IMR-90 (cell line): ENCODE results near the gene CARMIL1. TPM values are rescaled to one million over a fixed set of nuclear protein-coding genes. Genes with fewer than 3 reads are reported as not detected.

Source experiments
- ATAC-seq: fragments of 200-7000 bp; cut with Tn5 transposase; 2 replicates; pipeline ENCODE4 v1.9.1; 2020; ENCODE audit warnings: low read depth, mild to moderate bottlenecking, moderate library complexity
- BruUV-seq: library from RNA; stranded (reverse); fragments of 400-500 nt; replicated peaks from 2 replicates; lab custom pipeline; 2021; lab: Mats Ljungman, UMichigan
- CTCF ChIA-PET: fragments of 300-600 bp; formaldehyde crosslinking; extraction: SDS; loops from one replicate; lab custom pipeline; 2021; ENCODE audit warnings: antibody characterized with exemption; lab: Yijun Ruan, JAX
- POLR2A ChIA-PET: fragments of 300-600 bp; sonication (Branson Sonifier 250); formaldehyde crosslinking; loops from one replicate; lab custom pipeline; 2022; ENCODE audit warnings: antibody characterized with exemption; ENCODE audit not compliant: unreplicated experiment; lab: Charles Lee
- DNase-seq: peaks from one replicate; pipeline ENCODE4 v3.0.0; 2013
- H2AFZ ChIP-seq: replicated peaks from 2 replicates; pipeline ENCODE3; 2013; ENCODE audit warnings: low read length, mild to moderate bottlenecking; ENCODE audit not compliant: poor library complexity
- H2AK5ac ChIP-seq: 2 replicates; pipeline ENCODE4 v1.6.1; 2013; ENCODE audit warnings: low read depth, low read length, inconsistent platforms
- H2AK9ac ChIP-seq: replicated peaks from 2 replicates; pipeline ENCODE3; 2013; ENCODE audit warnings: mild to moderate bottlenecking, low read depth, low read length, moderate library complexity; ENCODE audit not compliant: poor library complexity
- H2BK120ac ChIP-seq: 2 replicates; pipeline ENCODE4 v1.6.1; 2013; ENCODE audit warnings: low read depth, low read length, inconsistent platforms
- H2BK15ac ChIP-seq: 3 replicates; pipeline ENCODE4 v1.6.1; 2013; ENCODE audit warnings: low read depth, low read length, inconsistent platforms
- H2BK20ac ChIP-seq: 2 replicates; pipeline ENCODE4 v1.6.1; 2013; ENCODE audit warnings: low read depth, mild to moderate bottlenecking, inconsistent platforms, low read length, moderate library complexity
- H2BK5ac ChIP-seq: 2 replicates; pipeline ENCODE4 v1.6.1; 2013; ENCODE audit warnings: mild to moderate bottlenecking, low read depth, low read length, inconsistent platforms; ENCODE audit not compliant: poor library complexity, severe bottlenecking
- H3K14ac ChIP-seq: replicated peaks from 2 replicates; pipeline ENCODE4 v1.6.1; 2013; ENCODE audit warnings: low read depth, low read length, inconsistent platforms
- H3K18ac ChIP-seq: 2 replicates; pipeline ENCODE4 v1.6.1; 2013; ENCODE audit warnings: low read depth, low read length, control low read depth
- H3K23ac ChIP-seq: 2 replicates; pipeline ENCODE4 v1.6.1; 2013; ENCODE audit warnings: low read depth, low read length, inconsistent platforms
- H3K27ac ChIP-seq: 2 replicates; pipeline ENCODE4 v1.5.1; 2013; ENCODE audit warnings: mild to moderate bottlenecking, control low read depth, low read length; ENCODE audit not compliant: insufficient read depth
- H3K27me3 ChIP-seq: 2 replicates; pipeline ENCODE4 v1.6.1; 2013; ENCODE audit warnings: low read length; ENCODE audit not compliant: control insufficient read depth, insufficient read depth
- H3K36me3 ChIP-seq: 2 replicates; pipeline ENCODE4 v1.6.1; 2013; ENCODE audit warnings: low read length, mixed read lengths; ENCODE audit not compliant: control insufficient read depth, insufficient read depth
- H3K4ac ChIP-seq: 2 replicates; pipeline ENCODE4 v1.6.1; 2013; ENCODE audit warnings: low read depth, low read length, inconsistent platforms
- H3K4me1 ChIP-seq: 2 replicates; pipeline ENCODE4 v1.6.1; 2013; ENCODE audit warnings: low read length, mixed read lengths; ENCODE audit not compliant: control insufficient read depth, insufficient read depth
- H3K4me2 ChIP-seq: 2 replicates; pipeline ENCODE4 v1.6.1; 2013; ENCODE audit warnings: low read depth, mild to moderate bottlenecking, control low read depth, low read length, moderate library complexity
- H3K4me3 ChIP-seq: 2 replicates; pipeline ENCODE4 v1.5.1; 2013; ENCODE audit warnings: low read depth, mild to moderate bottlenecking, control low read depth, low read length, moderate library complexity; ENCODE audit not compliant: insufficient read depth
- H3K56ac ChIP-seq: 2 replicates; pipeline ENCODE4 v1.6.1; 2013; ENCODE audit warnings: low read length, inconsistent platforms; ENCODE audit not compliant: insufficient read depth; ENCODE audit errors: extremely low read depth
- H3K79me1 ChIP-seq, 2 experiments: 2 replicates each; pipeline ENCODE4 v1.6.1; 2013; ENCODE audit warnings: low read length in 2 of 2, inconsistent platforms in 1 of 2, low read depth in 1 of 2
- H3K9ac ChIP-seq: 2 replicates; pipeline ENCODE4 v1.6.1; 2013; ENCODE audit warnings: low read depth, low read length, control low read depth
- H3K9me1 ChIP-seq: 2 replicates; pipeline ENCODE4 v1.6.1; 2013; ENCODE audit warnings: low read length, inconsistent platforms; ENCODE audit not compliant: insufficient read depth
- H3K9me3 ChIP-seq: 2 replicates; pipeline ENCODE4 v1.6.1; 2013; ENCODE audit warnings: low read length; ENCODE audit not compliant: control insufficient read depth, insufficient read depth
- H4K20me1 ChIP-seq: 2 replicates; pipeline ENCODE4 v1.6.1; 2013; ENCODE audit warnings: low read length, inconsistent platforms; ENCODE audit not compliant: insufficient read depth
- H4K5ac ChIP-seq: 2 replicates; pipeline ENCODE4 v1.6.1; 2013; ENCODE audit warnings: mild to moderate bottlenecking, low read depth, low read length, control low read depth
- H4K8ac ChIP-seq, 2 experiments: 2 replicates each; pipeline ENCODE4 v1.6.1; 2013; ENCODE audit warnings: low read depth in 2 of 2, low read length in 2 of 2, control low read depth in 1 of 2, inconsistent platforms in 1 of 2
- H4K91ac ChIP-seq: 2 replicates; pipeline ENCODE4 v1.6.1; 2013; ENCODE audit warnings: low read depth, low read length, inconsistent platforms; ENCODE audit not compliant: insufficient read depth
- BHLHE40 ChIP-seq: fragments of 150-350 bp; IDR thresholded peaks from 2 replicates; pipeline ENCODE4 v1.6.1; 2016; ENCODE audit warnings: mild to moderate bottlenecking, low read depth, low read length
- POLR2A ChIP-seq: IDR thresholded peaks from 2 replicates; pipeline ENCODE4 v1.6.1; 2012; ENCODE audit warnings: mild to moderate bottlenecking, low read depth, low read length
- RFX5 ChIP-seq: IDR thresholded peaks from 2 replicates; pipeline ENCODE4 v1.8.0; 2012; ENCODE audit warnings: low read depth, mild to moderate bottlenecking, low read length, moderate library complexity
- WGBS, 2 experiments: methylation state at CpG; one replicate each; pipeline versions ENCODE4 v1.1.5 to v1.1.7; 2013; ENCODE audit warnings: missing lambda C conversion rate in 2 of 2; ENCODE audit not compliant: insufficient read length in 1 of 2; ENCODE audit errors: extremely low coverage in 2 of 2; 5-methylcytosine and 5-hydroxymethylcytosine counted together
- dilution Hi-C: fragments of 300-500 bp; cut with HindIII; formaldehyde crosslinking; loops from one replicate; pipeline ENCODE4 v1.14.3; 2018; ENCODE audit warnings: low sequenced_read_pairs; ENCODE audit not compliant: unreplicated experiment
- in situ Hi-C: fragments of 300-500 bp; cut with MboI; formaldehyde crosslinking; loops from 3 replicates; pipeline ENCODE4 v1.14.3; 2019; ENCODE audit warnings: low sequenced_read_pairs, inconsistent platforms, mixed read lengths
- intact Hi-C: fragments of 100-400 bp; cut with micrococcal nuclease; formaldehyde crosslinking; loops from 2 replicates; pipeline ENCODE4 v1.10.0; 2022
- polyA plus RNA-seq, 3 experiments: library from polyadenylated mRNA; depleted of rRNA; stranded (reverse); fragments of >200 nt; gene quantifications; 2 replicates each; pipeline ENCODE4 v1.2.3, GENCODE V29; 2012; ENCODE audit warnings: low replicate concordance in 1 of 3
- total RNA-seq: library from RNA; depleted of rRNA; stranded (reverse); fragments of >200 nt; gene quantifications from 2 replicates; pipeline ENCODE4 v1.2.3, GENCODE V29; 2012
- TF ChIP-seq, protein P1 (sequence below): fragments of 150-350 bp; IDR thresholded peaks from 2 replicates; pipeline ENCODE4 v1.6.1; 2016; ENCODE audit warnings: low read depth, mild to moderate bottlenecking, low read length, moderate library complexity, borderline replicate concordance

CARMIL1 gene
- total and polyA plus RNA-seq, 2 of the 4 experiments (the other 2 are of a cell fraction): 1.3 to 2.9 TPM

DNA sequence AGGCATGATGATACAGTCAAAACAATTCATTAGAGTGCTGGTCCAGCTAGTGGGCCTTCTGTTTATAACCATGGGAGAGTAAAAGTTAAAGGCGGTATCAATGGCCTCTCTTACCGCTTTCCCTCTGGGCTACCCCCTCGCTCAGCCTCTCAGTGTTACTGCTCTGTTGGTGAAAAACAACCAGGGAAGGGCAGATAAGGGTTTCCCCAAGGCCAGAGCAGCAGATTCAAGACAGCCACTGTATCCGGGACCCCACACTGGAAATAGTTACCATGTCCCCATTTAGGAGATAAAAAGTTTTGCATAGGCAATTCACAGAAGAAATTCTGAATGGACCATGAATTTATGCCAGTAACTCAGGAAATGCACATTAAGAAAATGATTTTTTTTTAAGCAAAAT, 386.3 kb downstream of the CARMIL1 start:
- in situ Hi-C loops (no loop called here), intact Hi-C loops (no loop called here), dilution Hi-C loops (no loop called here)
- no TSS peak for BruUV-seq
- Histone ChIP-seq H4K5ac (no peak overlapping the region), H4K91ac (no peak overlapping the region), H3K18ac (no peak overlapping the region), H3K4me3 (no peak overlapping the region), H2AK9ac (no peak overlapping the region), H2BK5ac (no peak overlapping the region), H4K8ac (no peak overlapping the region), H3K4me2 (no peak overlapping the region), H3K4me1 (no peaks in the 10 kb centered on the region), H2BK20ac (no peak overlapping the region), H3K9me3 (no peaks in the 10 kb centered on the region), H3K79me1 (no peaks in the 10 kb centered on the region), H3K23ac (no peak overlapping the region), H2AK5ac (no peak overlapping the region), H3K4ac (no peak overlapping the region), H2BK15ac (no peak overlapping the region), H3K27ac (no peak overlapping the region), H3K9me1 (no peaks in the 10 kb centered on the region), H3K36me3 (no peaks in the 10 kb centered on the region), H3K14ac (no peak overlapping the region), H3K9ac (no peak overlapping the region), H4K20me1 (no peaks in the 10 kb centered on the region), H3K56ac (no peak overlapping the region), H2AFZ (no peak overlapping the region), H2BK120ac (no peak overlapping the region), H3K27me3 (no peaks in the 10 kb centered on the region)
- TF ChIP-seq POLR2A (no peak), RFX5 (no peak), BHLHE40 (no peak)
- TF ChIP-seq, protein P1, sequence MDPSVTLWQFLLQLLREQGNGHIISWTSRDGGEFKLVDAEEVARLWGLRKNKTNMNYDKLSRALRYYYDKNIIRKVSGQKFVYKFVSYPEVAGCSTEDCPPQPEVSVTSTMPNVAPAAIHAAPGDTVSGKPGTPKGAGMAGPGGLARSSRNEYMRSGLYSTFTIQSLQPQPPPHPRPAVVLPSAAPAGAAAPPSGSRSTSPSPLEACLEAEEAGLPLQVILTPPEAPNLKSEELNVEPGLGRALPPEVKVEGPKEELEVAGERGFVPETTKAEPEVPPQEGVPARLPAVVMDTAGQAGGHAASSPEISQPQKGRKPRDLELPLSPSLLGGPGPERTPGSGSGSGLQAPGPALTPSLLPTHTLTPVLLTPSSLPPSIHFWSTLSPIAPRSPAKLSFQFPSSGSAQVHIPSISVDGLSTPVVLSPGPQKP: no peak
- POLR2A ChIA-PET: no interaction called here
- DNase-seq (no peak), ATAC-seq (no peak)
- WGBS, 2 experiments: no CpG with 5 or more reads among the region's 4 CpGs
- CTCF ChIA-PET: no interaction called here
